Measurements from ENCODE around the gene GALNT14. TPM values are rescaled to one million over a fixed set of nuclear protein-coding genes. Genes with fewer than 3 reads are reported as not detected.

The GALNT14 gene
- total and polyA plus RNA-seq, 2 of the 13 experiments (the other 11 are each of a cell fraction or from before 2014, with no cell fraction given), result not detected

GRCh38 chr2:30981510-30981909 is 156.7 kb downstream of the GALNT14 start:
- no TSS peak for BruUV-seq (replicated peaks)
- intact Hi-C loops (cut with micrococcal nuclease; ENCODE audit: unreplicated experiment), result no loop called here
- no peak overlapping the region for H3K4me2 ChIP-seq (ENCODE audit: low read depth, low read length)
- ChIA-PET CTCF (ENCODE audit: low intra/inter-chr PET ratio, low total read pairs) (no interaction called here), POLR2A (no interaction called here)
- TF ChIP-seq ZNF556 (CRISPR knock-in tag; IDR thresholded peaks at IDR 0.05; ENCODE audit: borderline replicate concordance), result no peak
- TF ChIP-seq STAT6 (CRISPR knock-in tag; IDR thresholded peaks at IDR 0.05; ENCODE audit: borderline replicate concordance), result no peak
- no peak for TF ChIP-seq ZBTB43 (CRISPR knock-in tag; conservative IDR thresholded peaks at IDR 0.05)
- TF ChIP-seq PHF8 (CRISPR knock-in tag; IDR thresholded peaks at IDR 0.05), result no peak
- no peak for TF ChIP-seq ARID4A (CRISPR knock-in tag; IDR thresholded peaks at IDR 0.05; ENCODE audit: borderline replicate concordance)
- TF ChIP-seq CCDC6 (CRISPR knock-in tag; IDR thresholded peaks at IDR 0.05), result no peak
- TF ChIP-seq PREB (CRISPR knock-in tag; IDR thresholded peaks at IDR 0.05), result no peak
- no peak for TF ChIP-seq AKAP8 (CRISPR knock-in tag; IDR thresholded peaks at IDR 0.05)
- no peak for TF ChIP-seq MXD4 (CRISPR knock-in tag; IDR thresholded peaks at IDR 0.05)
- no peak for TF ChIP-seq NFE2 (CRISPR knock-in tag; IDR thresholded peaks at IDR 0.05)
- 23% methylated on average over 8 of the region's 8 CpGs for WGBS (ENCODE audit: low lambda C conversion rate)
- ATAC-seq (no peak), FAIRE-seq (no peak), DNase-seq (ENCODE audit: low spot score) (no peak)
- H3K36me3 ChIP-seq (replicated peaks in 1 of 2; ENCODE audit: control insufficient read depth in 1 of 2, insufficient read depth in 2 of 2, low read length in 2 of 2), result no peaks in the 10 kb centered on the region
- no peak overlapping the region for H3K9ac ChIP-seq (ENCODE audit: insufficient read depth, low read depth, low read length)
- no peak overlapping the region for H3K27ac ChIP-seq (ENCODE audit: extremely low read length, insufficient read depth, low read length)
- no peaks in the 10 kb centered on the region for H3K4me1 ChIP-seq (ENCODE audit: insufficient read depth, low read length)
- H4K20me1 ChIP-seq (ENCODE audit: insufficient read depth, low read length), result no peaks in the 10 kb centered on the region; the same call in 1 of the 2 replicates
- H2AFZ ChIP-seq (ENCODE audit: low read length), result no peak overlapping the region
- no peaks in the 10 kb centered on the region for H3K79me2 ChIP-seq (ENCODE audit: insufficient read depth, low read length)
- no peaks in the 10 kb centered on the region for H3K9me3 ChIP-seq (ENCODE audit: low read length)
- H3K4me3 ChIP-seq (replicated peaks in 1 of 3; ENCODE audit: insufficient read depth in 1 of 3, low read depth in 2 of 3, low read length in 3 of 3), result no peak overlapping the region
- peaks cover 0 to 12% of the 10 kb centered on the region in 2 experiments; a peak in 3 of 5 replicates for H3K27me3 ChIP-seq (ENCODE audit: control insufficient read depth in 1 of 2, insufficient read depth in 2 of 2, low read length in 2 of 2)
- in situ Hi-C loops (cut with HindIII; ENCODE audit: extremely low pct_ligation_motif_present, low pct_unique_long_range_greater_than_20kb), result no loop called here
